ENCODE data around the gene NEB. TPM values are rescaled to one million over a fixed set of nuclear protein-coding genes. Genes with fewer than 3 reads are reported as not detected.
"Not testable (repeated sequence)": the region's sequence is repeated elsewhere in the genome, so short reads cannot be mapped to it uniquely, and the experiment has no call there.

The NEB gene
- total and polyA plus RNA-seq, 2 of the 4 experiments (the other 2 are of a cell fraction), result under 0.01 TPM; not detected in 1

GRCh38 chr2:151707857-151708256 lies 26.4 kb downstream of the NEB start:
- no peak for TF ChIP-seq SMC3 (IDR thresholded peaks at IDR 0.05; ENCODE audit: low read depth, low read length)
- no peak for TF ChIP-seq FOS (IDR thresholded peaks at IDR 0.05; ENCODE audit: low read depth, low read length)
- TF ChIP-seq CTCF (conservative IDR thresholded peaks at IDR 0.05; ENCODE audit: low read depth, low read length), result no peak
- TF ChIP-seq CHD1 (IDR thresholded peaks at IDR 0.05; ENCODE audit: low read depth, low read length), result no peak
- TF ChIP-seq MAZ (IDR thresholded peaks at IDR 0.05; ENCODE audit: borderline replicate concordance, low read depth, low read length), result no peak
- no peak for TF ChIP-seq NFE2L2 (IDR thresholded peaks at IDR 0.05; ENCODE audit: low read depth, low read length)
- TF ChIP-seq POLR2A (IDR thresholded peaks at IDR 0.05; ENCODE audit: low read depth, low read length), result no peak
- no peak for TF ChIP-seq RFX5 (IDR thresholded peaks at IDR 0.05; ENCODE audit: low read depth, low read length)
- in situ Hi-C loops (cut with MboI; ENCODE audit: low sequenced_read_pairs) (no loop called here), dilution Hi-C loops (cut with HindIII; ENCODE audit: low sequenced_read_pairs, unreplicated experiment) (no loop called here), intact Hi-C loops (cut with micrococcal nuclease) (no loop called here)
- ATAC-seq (ENCODE audit: low read depth) (no peak), DNase-seq (no peak)
- Histone ChIP-seq H2AK9ac (replicated peaks; ENCODE audit: low read depth, low read length, poor library complexity) (no peak overlapping the region), H3K4ac (ENCODE audit: low read depth, low read length) (no peak overlapping the region), H3K23ac (ENCODE audit: low read depth, low read length) (no peak overlapping the region), H3K79me1 (ENCODE audit: low read depth in 1 of 2, low read length in 2 of 2) (no peaks in the 10 kb centered on the region), H2BK20ac (ENCODE audit: low read depth, low read length) (no peak overlapping the region), H3K27ac (ENCODE audit: insufficient read depth, low read length) (no peak overlapping the region), H2AFZ (replicated peaks; ENCODE audit: low read length, poor library complexity) (no peak overlapping the region), H4K5ac (ENCODE audit: low read depth, low read length) (no peak overlapping the region), H2BK15ac (ENCODE audit: low read depth, low read length) (no peak overlapping the region), H3K36me3 (ENCODE audit: control insufficient read depth, insufficient read depth, low read length) (no peaks in the 10 kb centered on the region), H2AK5ac (ENCODE audit: low read depth, low read length) (no peak overlapping the region), H4K20me1 (ENCODE audit: insufficient read depth, low read length) (no peaks in the 10 kb centered on the region), H3K9ac (ENCODE audit: low read depth, low read length) (no peak overlapping the region), H3K14ac (replicated peaks; ENCODE audit: low read depth, low read length) (no peak overlapping the region), H2BK120ac (ENCODE audit: low read depth, low read length) (no peak overlapping the region), H3K4me3 (ENCODE audit: insufficient read depth, low read depth, low read length) (no peak overlapping the region), H3K18ac (ENCODE audit: low read depth, low read length) (no peak overlapping the region), H4K8ac (ENCODE audit: low read depth in 2 of 2, low read length in 2 of 2) (no peak overlapping the region), H2BK5ac (ENCODE audit: low read depth, low read length, poor library complexity, severe bottlenecking) (no peak overlapping the region), H3K27me3 (ENCODE audit: control insufficient read depth, insufficient read depth, low read length) (no peaks in the 10 kb centered on the region; the same call in none of the 2 replicates), H3K4me1 (ENCODE audit: control insufficient read depth, insufficient read depth, low read length) (no peaks in the 10 kb centered on the region), H4K91ac (ENCODE audit: insufficient read depth, low read depth, low read length) (no peak overlapping the region), H3K4me2 (ENCODE audit: low read depth, low read length) (no peak overlapping the region), H3K9me3 (ENCODE audit: control insufficient read depth, insufficient read depth, low read length) (no peaks in the 10 kb centered on the region), H3K56ac (ENCODE audit: extremely low read depth, insufficient read depth, low read length) (no peak overlapping the region), H3K9me1 (ENCODE audit: insufficient read depth, low read length) (no peaks in the 10 kb centered on the region)
- WGBS, 2 experiments (ENCODE audit: extremely low coverage in 2 of 2, insufficient read length in 1 of 2), result 50% methylated on average over 1 of the region's 4 CpGs; no CpG with 5 or more reads in 1 of the 2 experiments
- POLR2A ChIA-PET (ENCODE audit: unreplicated experiment), result no interaction called here
- CTCF ChIA-PET, result no interaction called here
- no TSS peak for BruUV-seq (replicated peaks)

GRCh38 chr2:151704480-151704961 lies 29.8 kb downstream of the NEB start:
- H3K9me1 ChIP-seq (ENCODE audit: insufficient read depth, low read length); H3K9ac ChIP-seq (ENCODE audit: low read depth, low read length); H2BK15ac ChIP-seq (ENCODE audit: low read depth, low read length); in situ Hi-C loops (cut with MboI; ENCODE audit: low sequenced_read_pairs); H3K27me3 ChIP-seq (ENCODE audit: control insufficient read depth, insufficient read depth, low read length); H3K36me3 ChIP-seq (ENCODE audit: control insufficient read depth, insufficient read depth, low read length); intact Hi-C loops (cut with micrococcal nuclease); H4K91ac ChIP-seq (ENCODE audit: insufficient read depth, low read depth, low read length); POLR2A ChIA-PET (ENCODE audit: unreplicated experiment); H3K4me1 ChIP-seq (ENCODE audit: control insufficient read depth, insufficient read depth, low read length); H4K5ac ChIP-seq (ENCODE audit: low read depth, low read length); H3K79me1 ChIP-seq (ENCODE audit: low read depth in 1 of 2, low read length in 2 of 2); H3K18ac ChIP-seq (ENCODE audit: low read depth, low read length); H3K9me3 ChIP-seq (ENCODE audit: control insufficient read depth, insufficient read depth, low read length); ATAC-seq (ENCODE audit: low read depth); H3K4me2 ChIP-seq (ENCODE audit: low read depth, low read length); DNase-seq; H3K14ac ChIP-seq (replicated peaks; ENCODE audit: low read depth, low read length); H2BK5ac ChIP-seq (ENCODE audit: low read depth, low read length, poor library complexity, severe bottlenecking); H3K4me3 ChIP-seq (ENCODE audit: insufficient read depth, low read depth, low read length); H3K56ac ChIP-seq (ENCODE audit: extremely low read depth, insufficient read depth, low read length); H2BK20ac ChIP-seq (ENCODE audit: low read depth, low read length); H3K4ac ChIP-seq (ENCODE audit: low read depth, low read length); H3K23ac ChIP-seq (ENCODE audit: low read depth, low read length); dilution Hi-C loops (cut with HindIII; ENCODE audit: low sequenced_read_pairs, unreplicated experiment); H4K20me1 ChIP-seq (ENCODE audit: insufficient read depth, low read length); H3K27ac ChIP-seq (ENCODE audit: insufficient read depth, low read length); BruUV-seq (replicated peaks); H2BK120ac ChIP-seq (ENCODE audit: low read depth, low read length); H2AK9ac ChIP-seq (replicated peaks; ENCODE audit: low read depth, low read length, poor library complexity); H2AK5ac ChIP-seq (ENCODE audit: low read depth, low read length); H4K8ac ChIP-seq (ENCODE audit: low read depth in 2 of 2, low read length in 2 of 2); H2AFZ ChIP-seq (replicated peaks; ENCODE audit: low read length, poor library complexity); CTCF ChIA-PET: not testable (repeated sequence)
- no CpG with 5 or more reads among the region's 29 CpGs for WGBS, 2 experiments (ENCODE audit: extremely low coverage in 2 of 2, insufficient read length in 1 of 2)

Measured in IMR-90 (cell line).